SJSA1 (cell line): ENCODE data around the gene FOXL3. TPM values are rescaled to one million over a fixed set of nuclear protein-coding genes. Genes with fewer than 3 reads are reported as not detected.

ENCODE experiments used
- DNase-seq, 2 experiments: peaks; one replicate each; pipeline ENCODE4 v3.0.0-alpha.2; 2015 to 2020; ENCODE audit warnings: low spot score in 2 of 2, low read depth in 1 of 2
- H3K27ac ChIP-seq: fragments of 250-450 bp; sonication (Bioruptor Pico); 2 replicates; pipeline ENCODE4 v1.5.1; 2020; ENCODE audit warnings: mild to moderate bottlenecking, moderate library complexity
- H3K27me3 ChIP-seq: fragments of 250-450 bp; sonication (Bioruptor Pico); replicated peaks from 2 replicates; pipeline ENCODE4 v1.5.1; 2020; ENCODE audit warnings: mild to moderate bottlenecking, moderate library complexity
- H3K36me3 ChIP-seq: fragments of 250-450 bp; sonication (Bioruptor Pico); 2 replicates; pipeline ENCODE4 v1.5.1; 2020; ENCODE audit warnings: mild to moderate bottlenecking
- H3K4me1 ChIP-seq: fragments of 250-450 bp; sonication (Bioruptor Pico); replicated peaks from 2 replicates; pipeline ENCODE4 v1.6.1; 2021; ENCODE audit warnings: mild to moderate bottlenecking
- H3K4me3 ChIP-seq: fragments of 250-450 bp; sonication (Bioruptor Pico); 2 replicates; pipeline ENCODE4 v1.5.1; 2020; ENCODE audit warnings: mild to moderate bottlenecking
- H3K9me3 ChIP-seq: fragments of 250-450 bp; sonication (Bioruptor Pico); replicated peaks from 2 replicates; pipeline ENCODE4 v1.5.1; 2020; ENCODE audit warnings: mild to moderate bottlenecking
- total RNA-seq: library from RNA; depleted of rRNA; stranded (reverse); fragments of >200 nt; shearing (Covaris generic); gene quantifications from 2 replicates; pipeline ENCODE4 v1.2.3, GENCODE V29; 2014

FOXL3 gene
- total RNA-seq, 1 experiment from 2014 or later: not detected

DNA sequence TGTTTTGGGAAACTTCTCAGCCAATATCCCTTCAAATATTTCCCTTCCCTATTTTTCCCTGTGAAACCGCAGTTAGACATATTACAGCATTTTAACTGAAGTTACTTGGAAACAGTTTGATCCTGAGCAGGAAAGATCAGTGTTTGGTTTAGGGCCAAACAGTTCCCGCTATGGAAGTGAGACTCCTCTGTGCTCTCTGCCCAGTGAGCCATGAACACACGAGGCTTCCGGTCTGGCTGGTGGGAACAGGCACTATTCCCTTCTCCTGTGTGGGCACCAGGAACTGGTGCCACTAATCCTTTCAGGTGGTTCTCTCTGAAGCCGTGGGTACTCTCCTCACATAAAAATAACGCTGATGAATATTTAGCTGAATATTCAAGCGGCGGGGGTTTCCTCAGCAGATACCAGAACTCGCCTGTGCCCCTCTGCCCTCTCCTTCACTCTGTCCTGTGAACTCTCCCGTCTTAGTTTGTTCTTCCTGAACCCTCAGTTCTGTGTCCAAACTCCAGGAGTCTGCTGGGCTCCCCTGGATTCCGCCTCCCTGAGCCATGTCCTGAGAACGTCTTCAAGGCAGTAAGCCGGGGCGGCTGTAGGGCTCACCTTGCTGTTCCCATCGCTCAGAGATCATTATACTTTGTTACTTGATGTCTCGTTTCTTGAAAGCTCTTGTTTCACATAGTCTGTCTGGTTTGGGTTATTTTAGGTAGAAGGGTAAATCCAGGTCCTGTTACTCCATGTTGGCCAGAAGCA lies 25.7 kb downstream of the FOXL3 start:
- Histone ChIP-seq H3K9me3 (0 out of 2 replicates have a peak, but pooled peaks cover 3% of the 10 kb centered on the region), H3K4me1 (no peaks in the 10 kb centered on the region), H3K4me3 (no peak overlapping the region), H3K27me3 (peaks cover 35% of the 10 kb centered on the region), H3K36me3 (no peaks in the 10 kb centered on the region), H3K27ac (no peak overlapping the region)
- DNase-seq: no peak

GRCh38 chr7:317643-318405 lies 27.9 kb downstream of the FOXL3 start:
- H3K27me3 ChIP-seq: peaks cover 27% of the 10 kb centered on the region
- DNase-seq: no peak

DNA sequence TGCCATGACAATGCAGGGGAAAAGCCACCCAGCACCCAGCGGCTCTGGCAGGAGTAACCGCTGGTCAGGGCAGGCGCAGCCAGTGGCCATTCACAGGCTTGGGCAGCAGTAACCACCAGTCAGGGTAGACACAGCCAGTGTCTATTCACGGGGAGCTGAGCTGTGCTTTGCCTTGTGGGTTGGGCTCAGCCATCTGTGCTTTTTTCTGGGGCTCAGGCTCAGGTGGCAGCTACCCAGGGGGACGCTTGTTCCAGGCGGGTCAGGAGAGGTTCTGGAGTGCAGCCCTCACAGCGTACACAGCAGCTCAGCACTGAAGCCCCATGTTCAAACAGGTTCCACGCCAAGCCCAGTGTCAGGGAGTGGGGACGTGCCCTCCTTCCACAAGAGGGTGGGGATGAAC lies 28.5 kb downstream of the FOXL3 start:
- no peak overlapping the region for H3K4me3 ChIP-seq
- H3K4me1 ChIP-seq: no peaks in the 10 kb centered on the region
- no peak overlapping the region for H3K27ac ChIP-seq
- DNase-seq: no peak
- H3K36me3 ChIP-seq: no peaks in the 10 kb centered on the region
- H3K9me3 ChIP-seq: 0 out of 2 replicates have a peak, but pooled peaks cover 3% of the 10 kb centered on the region
- peaks cover 21% of the 10 kb centered on the region for H3K27me3 ChIP-seq

More at GRCh38 chr7:317643-318405, 27.9 kb downstream of the FOXL3 start:
- 0 out of 2 replicates have a peak, but pooled peaks cover 3% of the 10 kb centered on the region for H3K9me3 ChIP-seq
- H3K4me1 ChIP-seq: no peaks in the 10 kb centered on the region
- no peaks in the 10 kb centered on the region for H3K36me3 ChIP-seq
- no peak overlapping the region for H3K4me3 ChIP-seq
- no peak overlapping the region for H3K27ac ChIP-seq

GRCh38 chr7:318878-319661 lies 29.1 kb downstream of the FOXL3 start:
- no peak for DNase-seq
- no peak overlapping the region for H3K27ac ChIP-seq
- peaks cover 16% of the 10 kb centered on the region for H3K27me3 ChIP-seq
- H3K9me3 ChIP-seq: 0 out of 2 replicates have a peak, but pooled peaks cover 3% of the 10 kb centered on the region
- H3K36me3 ChIP-seq: no peaks in the 10 kb centered on the region
- H3K4me1 ChIP-seq: no peaks in the 10 kb centered on the region
- no peak overlapping the region for H3K4me3 ChIP-seq

GRCh38 chr7:320297-320696 lies 30.3 kb downstream of the FOXL3 start:
- H3K4me3 ChIP-seq: no peak overlapping the region

GRCh38 chr7:322111-322671 lies 32.2 kb downstream of the FOXL3 start:
- Histone ChIP-seq H3K4me1 (no peaks in the 10 kb centered on the region), H3K27ac (no peak overlapping the region), H3K36me3 (no peaks in the 10 kb centered on the region), H3K9me3 (no peaks in the 10 kb centered on the region), H3K27me3 (peaks cover under 1% of the 10 kb centered on the region), H3K4me3 (no peak overlapping the region)
- peak; percentile 43 to 55 for DNase-seq

More at GRCh38 chr7:320297-320696, 30.3 kb downstream of the FOXL3 start:
- H3K27me3 ChIP-seq: peaks cover 8% of the 10 kb centered on the region
- no peak for DNase-seq
- no peak overlapping the region for H3K27ac ChIP-seq
- no peaks in the 10 kb centered on the region for H3K9me3 ChIP-seq
- no peaks in the 10 kb centered on the region for H3K36me3 ChIP-seq
- H3K4me1 ChIP-seq: no peaks in the 10 kb centered on the region

DNA sequence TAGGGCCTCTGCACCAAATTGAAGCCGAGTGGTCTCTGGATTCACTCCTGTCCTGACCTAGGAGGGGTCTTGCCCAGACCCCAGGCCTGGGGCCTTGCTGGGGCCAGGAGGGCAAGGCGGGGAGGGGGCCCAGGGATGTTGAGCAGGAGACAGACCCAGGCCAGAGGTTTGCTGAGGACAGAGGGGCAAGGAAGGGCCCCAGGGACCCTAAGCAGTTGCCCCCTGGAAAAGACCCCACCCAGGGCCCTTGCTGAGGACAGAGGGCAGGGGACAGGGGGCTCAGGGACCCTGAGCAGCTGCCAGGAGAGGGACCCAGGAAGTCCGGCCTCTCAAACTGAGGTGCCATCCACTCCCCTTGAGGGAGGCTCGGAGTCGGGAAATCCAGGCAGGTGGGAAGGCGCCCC lies 32.7 kb downstream of the FOXL3 start:
- Histone ChIP-seq H3K4me3 (no peak overlapping the region), H3K4me1 (no peaks in the 10 kb centered on the region), H3K27me3 (no peaks in the 10 kb centered on the region), H3K36me3 (no peaks in the 10 kb centered on the region), H3K27ac (no peak overlapping the region), H3K9me3 (no peaks in the 10 kb centered on the region)
- no peak for DNase-seq

DNA sequence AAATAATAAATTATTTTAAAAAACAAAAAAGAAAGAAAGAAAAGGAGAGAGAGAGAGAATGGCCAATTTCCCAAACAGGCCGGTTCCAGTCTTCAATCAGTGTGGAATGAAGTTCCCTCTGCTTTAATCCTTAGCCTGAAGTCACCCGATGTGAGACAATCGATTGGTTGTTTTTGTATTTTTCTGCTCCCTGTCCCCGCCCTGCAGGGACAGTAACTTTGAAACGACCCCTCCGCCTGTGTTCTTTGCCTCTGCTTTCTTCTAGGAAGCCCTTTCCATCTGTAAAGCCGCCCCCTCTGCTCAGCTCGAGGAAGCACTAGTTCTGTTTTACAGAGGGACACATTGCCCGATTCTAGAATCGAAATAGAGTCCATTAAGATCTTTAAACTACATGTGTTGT lies 33.4 kb downstream of the FOXL3 start:
- Histone ChIP-seq H3K4me3 (no peak overlapping the region), H3K9me3 (no peaks in the 10 kb centered on the region), H3K27me3 (no peaks in the 10 kb centered on the region), H3K4me1 (no peaks in the 10 kb centered on the region), H3K27ac (no peak overlapping the region), H3K36me3 (no peaks in the 10 kb centered on the region)
- DNase-seq: no peak

GRCh38 chr7:324011-324410 lies 34.0 kb downstream of the FOXL3 start:
- no peak overlapping the region for H3K27ac ChIP-seq
- no peak for DNase-seq

GRCh38 chr7:325051-325798 lies 35.3 kb downstream of the FOXL3 start:
- no peak for DNase-seq
- H3K4me3 ChIP-seq: no peak overlapping the region
- H3K36me3 ChIP-seq: no peaks in the 10 kb centered on the region
- H3K4me1 ChIP-seq: no peaks in the 10 kb centered on the region
- H3K27ac ChIP-seq: no peak overlapping the region
- H3K9me3 ChIP-seq: no peaks in the 10 kb centered on the region
- no peaks in the 10 kb centered on the region for H3K27me3 ChIP-seq

More at GRCh38 chr7:324011-324410, 34.0 kb downstream of the FOXL3 start:
- Histone ChIP-seq H3K4me1 (no peaks in the 10 kb centered on the region), H3K27me3 (no peaks in the 10 kb centered on the region), H3K9me3 (no peaks in the 10 kb centered on the region), H3K36me3 (no peaks in the 10 kb centered on the region), H3K4me3 (no peak overlapping the region)

GRCh38 chr7:325811-326210 lies 35.8 kb downstream of the FOXL3 start:
- DNase-seq: no peak
- H3K4me3 ChIP-seq: no peak overlapping the region
- no peaks in the 10 kb centered on the region for H3K9me3 ChIP-seq
- no peaks in the 10 kb centered on the region for H3K36me3 ChIP-seq
- no peak overlapping the region for H3K27ac ChIP-seq
- no peaks in the 10 kb centered on the region for H3K27me3 ChIP-seq
- no peaks in the 10 kb centered on the region for H3K4me1 ChIP-seq

- Histone ChIP-seq H3K4me1 (no peaks in the 10 kb centered on the region), H3K4me3 (no peak overlapping the region), H3K27me3 (no peaks in the 10 kb centered on the region), H3K36me3 (no peaks in the 10 kb centered on the region), H3K9me3 (no peaks in the 10 kb centered on the region), H3K27ac (no peak overlapping the region)
- DNase-seq: no peak
Observed at GRCh38 chr7:326273-326672, 36.3 kb downstream of the FOXL3 start.

- no peak for DNase-seq
- Histone ChIP-seq H3K27me3 (no peaks in the 10 kb centered on the region), H3K36me3 (no peaks in the 10 kb centered on the region), H3K4me3 (no peak overlapping the region), H3K4me1 (no peaks in the 10 kb centered on the region), H3K9me3 (no peaks in the 10 kb centered on the region), H3K27ac (no peak overlapping the region)
Observed at GRCh38 chr7:326809-327232, 36.9 kb downstream of the FOXL3 start.
